GM23338 (cell line): ENCODE data around the gene DYNC1LI2. TPM values are rescaled to one million over a fixed set of nuclear protein-coding genes. Genes with fewer than 3 reads are reported as not detected.

Experiments
- ATAC-seq: fragments of 200-7000 bp; cut with Tn5 transposase; 3 replicates; pipeline ENCODE4 v1.9.1; 2020
- DNase-seq: peaks from one replicate; pipeline ENCODE4 v3.0.0-alpha.2; 2015; ENCODE audit warnings: low spot score
- H2AFZ ChIP-seq: fragments of 200-600 bp; sonication (generic); 2 replicates; pipeline ENCODE4 v1.8.0; 2016; ENCODE audit warnings: antibody characterized with exemption, mild to moderate bottlenecking, moderate library complexity
- H3F3A ChIP-seq: fragments of 200-600 bp; sonication (generic); replicated peaks from 2 replicates; pipeline ENCODE4 v1.8.0; 2017; ENCODE audit warnings: antibody characterized with exemption, mixed run types, low read depth
- H3K27ac ChIP-seq: fragments of 200-600 bp; sonication (generic); 2 replicates; pipeline ENCODE4 v1.6.1; 2016; ENCODE audit warnings: low read depth
- H3K27me3 ChIP-seq: fragments of 200-600 bp; sonication (generic); 2 replicates; pipeline ENCODE4 v1.8.0; 2016; ENCODE audit warnings: mild to moderate bottlenecking, mixed run types, moderate library complexity; ENCODE audit not compliant: insufficient read depth
- H3K36me3 ChIP-seq: fragments of 200-600 bp; sonication (generic); 2 replicates; pipeline ENCODE4 v1.8.0; 2016; ENCODE audit warnings: mild to moderate bottlenecking; ENCODE audit not compliant: insufficient read depth
- H3K4me1 ChIP-seq: fragments of 200-600 bp; sonication (generic); 2 replicates; pipeline ENCODE4 v1.8.0; 2016; ENCODE audit warnings: mild to moderate bottlenecking, moderate library complexity; ENCODE audit not compliant: insufficient read depth
- H3K4me2 ChIP-seq: fragments of 200-600 bp; sonication (generic); 2 replicates; pipeline ENCODE4 v1.7.1; 2017; ENCODE audit warnings: mixed run types
- H3K4me3 ChIP-seq: fragments of 200-600 bp; sonication (generic); 2 replicates; pipeline ENCODE4 v1.6.1; 2016; ENCODE audit warnings: mixed run types
- H3K79me2 ChIP-seq: fragments of 200-600 bp; sonication (generic); replicated peaks from 2 replicates; pipeline ENCODE4 v1.8.0; 2017; ENCODE audit warnings: mild to moderate bottlenecking; ENCODE audit not compliant: insufficient read depth
- H3K9me2 ChIP-seq: fragments of 200-600 bp; sonication (generic); 2 replicates; pipeline ENCODE4 v1.8.0; 2017; ENCODE audit not compliant: insufficient read depth
- H4K20me1 ChIP-seq: fragments of 200-600 bp; sonication (generic); replicated peaks from 2 replicates; pipeline ENCODE4 v1.8.0; 2017; ENCODE audit warnings: mild to moderate bottlenecking; ENCODE audit not compliant: insufficient read depth
- H3K27ac Mint-ChIP-seq: 2 replicates; pipeline ENCODE4 v1.8.0; 2020; ENCODE audit warnings: inconsistent platforms, mild to moderate bottlenecking, moderate library complexity, mixed read lengths
- H3K27me3 Mint-ChIP-seq: 3 replicates; pipeline ENCODE4 v1.8.0; 2022; ENCODE audit warnings: low read depth, mild to moderate bottlenecking, moderate library complexity, mixed read lengths, inconsistent platforms; ENCODE audit not compliant: insufficient read depth, poor library complexity
- H3K36me3 Mint-ChIP-seq: 3 replicates; pipeline ENCODE4 v1.8.0; 2021; ENCODE audit warnings: low read depth, mild to moderate bottlenecking, inconsistent platforms, moderate library complexity, mixed read lengths
- H3K4me1 Mint-ChIP-seq: 3 replicates; pipeline ENCODE4 v1.8.0; 2020; ENCODE audit warnings: mild to moderate bottlenecking, inconsistent platforms, mixed read lengths
- H3K4me3 Mint-ChIP-seq: 3 replicates; pipeline ENCODE4 v1.8.0; 2021; ENCODE audit warnings: moderate library complexity, mild to moderate bottlenecking, inconsistent platforms, mixed read lengths
- H3K9me3 Mint-ChIP-seq: 3 replicates; pipeline ENCODE4 v1.8.0; 2020; ENCODE audit warnings: moderate library complexity, mild to moderate bottlenecking, inconsistent platforms, mixed read lengths
- CREB1 ChIP-seq: fragments of 250-450 bp; sonication (Bioruptor Pico); IDR thresholded peaks from 2 replicates; pipeline ENCODE4 v1.5.0; 2020; ENCODE audit warnings: low read depth, mild to moderate bottlenecking, moderate library complexity
- EZH2 ChIP-seq: fragments of 200-600 bp; sonication (generic); IDR thresholded peaks from one replicate; pipeline ENCODE4 v1.8.0; 2017; ENCODE audit warnings: antibody characterized with exemption, mild to moderate bottlenecking, low read depth; ENCODE audit not compliant: unreplicated experiment
- EZH2phosphoT487 ChIP-seq: fragments of 200-600 bp; sonication (generic); IDR thresholded peaks from one replicate; pipeline ENCODE4 v1.8.1; 2018; ENCODE audit warnings: antibody characterized with exemption; ENCODE audit not compliant: unreplicated experiment
- JUNB ChIP-seq: IDR thresholded peaks from one replicate; pipeline ENCODE4 v1.6.1; 2016; ENCODE audit warnings: antibody characterized with exemption; ENCODE audit not compliant: unreplicated experiment
- NANOG ChIP-seq: IDR thresholded peaks from 2 replicates; pipeline ENCODE4 v1.6.1; 2016; ENCODE audit warnings: antibody characterized with exemption, borderline replicate concordance
- POLR2AphosphoS5 ChIP-seq: IDR thresholded peaks from 2 replicates; pipeline ENCODE4 v1.6.1; 2016; ENCODE audit warnings: antibody characterized with exemption, low read depth
- STAT1 ChIP-seq: IDR thresholded peaks from one replicate; pipeline ENCODE4 v1.6.1; 2016; ENCODE audit warnings: antibody characterized with exemption; ENCODE audit not compliant: unreplicated experiment
- ZNF114 ChIP-seq: fragments of 250-450 bp; sonication (Bioruptor Pico); IDR thresholded peaks from 2 replicates; pipeline ENCODE4 v1.5.0; 2020; ENCODE audit warnings: mild to moderate bottlenecking, moderate library complexity
- ZNF331 ChIP-seq: fragments of 250-450 bp; sonication (Bioruptor Pico); IDR thresholded peaks from 2 replicates; pipeline ENCODE4 v1.5.0; 2020; ENCODE audit warnings: low read depth, mild to moderate bottlenecking, moderate library complexity
- polyA plus RNA-seq: library from polyadenylated mRNA; unstranded; fragments of >200 nt; fragmentation: Nextera tagmentation; extraction: Ambion mirVana; gene quantifications from 2 replicates; pipeline ENCODE4 v1.2.1, GENCODE V29; 2016
- total RNA-seq: library from RNA; depleted of rRNA; stranded (reverse); fragments of >200 nt; shearing (Covaris generic); gene quantifications from 2 replicates; pipeline ENCODE4 v1.2.3, GENCODE V29; 2014
- TF ChIP-seq, protein P1 (sequence below): IDR thresholded peaks from one replicate; pipeline ENCODE4 v1.6.1; 2018; ENCODE audit warnings: antibody characterized with exemption; ENCODE audit not compliant: unreplicated experiment
- TF ChIP-seq, protein P2 (sequence below), 2 experiments: fragments of 200-600 bp in 1 of 2; sonication (generic) in 1 of 2; conservative IDR thresholded peaks; 2 replicates each; pipeline versions ENCODE4 v1.5.1 to v1.6.1; 2016 to 2017; ENCODE audit warnings: antibody characterized with exemption in 2 of 2, low read depth in 2 of 2, mild to moderate bottlenecking in 2 of 2, moderate library complexity in 1 of 2
- TF ChIP-seq, protein P3 (sequence below): IDR thresholded peaks from 2 replicates; pipeline ENCODE4 v1.6.1; 2016; ENCODE audit warnings: antibody characterized with exemption

Gene DYNC1LI2
- total and polyA plus RNA-seq, 2 experiments from 2014 or later: 73.9 to 85.9 TPM

DNA sequence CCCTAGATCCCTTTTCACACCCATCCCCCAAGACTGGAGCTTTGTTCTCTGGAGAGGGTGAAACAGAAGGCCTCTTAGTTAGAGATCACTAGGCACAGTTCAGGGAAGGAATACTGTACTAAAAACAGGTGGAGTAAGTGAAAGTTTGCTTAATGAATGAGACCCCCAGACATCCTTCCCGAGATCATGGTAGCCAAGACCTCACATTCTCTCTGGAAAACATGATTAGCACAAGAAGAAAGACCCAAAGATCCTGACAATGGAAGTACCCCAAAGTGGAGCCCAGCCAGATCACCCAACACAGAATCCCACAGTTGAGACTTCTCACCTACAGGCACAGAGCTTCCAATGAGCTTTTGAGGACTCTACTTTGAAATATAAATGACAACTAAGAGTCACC is 51.5 kb downstream of the DYNC1LI2 start:
- ATAC-seq: no peak
- H3K4me1 Mint-ChIP-seq: peaks cover 12% of the 10 kb centered on the region; the same call in 2 of the 3 replicates
- peaks cover 9% of the 10 kb centered on the region; the same call in 1 of the 2 replicates for H3F3A ChIP-seq
- no peak overlapping the region for H3K27ac ChIP-seq
- peaks cover 9% of the 10 kb centered on the region for H3K79me2 ChIP-seq
- peaks cover 12% of the 10 kb centered on the region for H3K4me1 ChIP-seq
- H3K27ac Mint-ChIP-seq: no peak overlapping the region
- H3K36me3 ChIP-seq: no peaks in the 10 kb centered on the region
- H3K27me3 ChIP-seq: peaks cover 12% of the 10 kb centered on the region; the same call in 1 of the 2 replicates
- H2AFZ ChIP-seq: peak overlapping the region; percentile 23; the same call in 1 of the 2 replicates
- no peak overlapping the region for H3K4me2 ChIP-seq
- no peaks in the 10 kb centered on the region for H3K9me3 Mint-ChIP-seq
- DNase-seq: no peak
- no peak overlapping the region for H3K4me3 ChIP-seq
- H3K27me3 Mint-ChIP-seq: peaks cover 8% of the 10 kb centered on the region
- no peaks in the 10 kb centered on the region for H3K9me2 ChIP-seq
- H3K4me3 Mint-ChIP-seq: no peak overlapping the region
- TF ChIP-seq, protein P1, sequence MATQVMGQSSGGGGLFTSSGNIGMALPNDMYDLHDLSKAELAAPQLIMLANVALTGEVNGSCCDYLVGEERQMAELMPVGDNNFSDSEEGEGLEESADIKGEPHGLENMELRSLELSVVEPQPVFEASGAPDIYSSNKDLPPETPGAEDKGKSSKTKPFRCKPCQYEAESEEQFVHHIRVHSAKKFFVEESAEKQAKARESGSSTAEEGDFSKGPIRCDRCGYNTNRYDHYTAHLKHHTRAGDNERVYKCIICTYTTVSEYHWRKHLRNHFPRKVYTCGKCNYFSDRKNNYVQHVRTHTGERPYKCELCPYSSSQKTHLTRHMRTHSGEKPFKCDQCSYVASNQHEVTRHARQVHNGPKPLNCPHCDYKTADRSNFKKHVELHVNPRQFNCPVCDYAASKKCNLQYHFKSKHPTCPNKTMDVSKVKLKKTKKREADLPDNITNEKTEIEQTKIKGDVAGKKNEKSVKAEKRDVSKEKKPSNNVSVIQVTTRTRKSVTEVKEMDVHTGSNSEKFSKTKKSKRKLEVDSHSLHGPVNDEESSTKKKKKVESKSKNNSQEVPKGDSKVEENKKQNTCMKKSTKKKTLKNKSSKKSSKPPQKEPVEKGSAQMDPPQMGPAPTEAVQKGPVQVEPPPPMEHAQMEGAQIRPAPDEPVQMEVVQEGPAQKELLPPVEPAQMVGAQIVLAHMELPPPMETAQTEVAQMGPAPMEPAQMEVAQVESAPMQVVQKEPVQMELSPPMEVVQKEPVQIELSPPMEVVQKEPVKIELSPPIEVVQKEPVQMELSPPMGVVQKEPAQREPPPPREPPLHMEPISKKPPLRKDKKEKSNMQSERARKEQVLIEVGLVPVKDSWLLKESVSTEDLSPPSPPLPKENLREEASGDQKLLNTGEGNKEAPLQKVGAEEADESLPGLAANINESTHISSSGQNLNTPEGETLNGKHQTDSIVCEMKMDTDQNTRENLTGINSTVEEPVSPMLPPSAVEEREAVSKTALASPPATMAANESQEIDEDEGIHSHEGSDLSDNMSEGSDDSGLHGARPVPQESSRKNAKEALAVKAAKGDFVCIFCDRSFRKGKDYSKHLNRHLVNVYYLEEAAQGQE: no peak
- no peak for TF ChIP-seq EZH2phosphoT487
- no peak for TF ChIP-seq EZH2
- TF ChIP-seq, protein P2, sequence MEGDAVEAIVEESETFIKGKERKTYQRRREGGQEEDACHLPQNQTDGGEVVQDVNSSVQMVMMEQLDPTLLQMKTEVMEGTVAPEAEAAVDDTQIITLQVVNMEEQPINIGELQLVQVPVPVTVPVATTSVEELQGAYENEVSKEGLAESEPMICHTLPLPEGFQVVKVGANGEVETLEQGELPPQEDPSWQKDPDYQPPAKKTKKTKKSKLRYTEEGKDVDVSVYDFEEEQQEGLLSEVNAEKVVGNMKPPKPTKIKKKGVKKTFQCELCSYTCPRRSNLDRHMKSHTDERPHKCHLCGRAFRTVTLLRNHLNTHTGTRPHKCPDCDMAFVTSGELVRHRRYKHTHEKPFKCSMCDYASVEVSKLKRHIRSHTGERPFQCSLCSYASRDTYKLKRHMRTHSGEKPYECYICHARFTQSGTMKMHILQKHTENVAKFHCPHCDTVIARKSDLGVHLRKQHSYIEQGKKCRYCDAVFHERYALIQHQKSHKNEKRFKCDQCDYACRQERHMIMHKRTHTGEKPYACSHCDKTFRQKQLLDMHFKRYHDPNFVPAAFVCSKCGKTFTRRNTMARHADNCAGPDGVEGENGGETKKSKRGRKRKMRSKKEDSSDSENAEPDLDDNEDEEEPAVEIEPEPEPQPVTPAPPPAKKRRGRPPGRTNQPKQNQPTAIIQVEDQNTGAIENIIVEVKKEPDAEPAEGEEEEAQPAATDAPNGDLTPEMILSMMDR (conservative IDR thresholded peaks at IDR 0.05; ENCODE audit: low read depth in 2 of 2): no peak
- TF ChIP-seq POLR2AphosphoS5: no peak
- H3K36me3 Mint-ChIP-seq: no peaks in the 10 kb centered on the region; the same call in 2 of the 3 replicates
- 0 out of 2 replicates have a peak, but pooled peaks cover 4% of the 10 kb centered on the region for H4K20me1 ChIP-seq

DNA sequence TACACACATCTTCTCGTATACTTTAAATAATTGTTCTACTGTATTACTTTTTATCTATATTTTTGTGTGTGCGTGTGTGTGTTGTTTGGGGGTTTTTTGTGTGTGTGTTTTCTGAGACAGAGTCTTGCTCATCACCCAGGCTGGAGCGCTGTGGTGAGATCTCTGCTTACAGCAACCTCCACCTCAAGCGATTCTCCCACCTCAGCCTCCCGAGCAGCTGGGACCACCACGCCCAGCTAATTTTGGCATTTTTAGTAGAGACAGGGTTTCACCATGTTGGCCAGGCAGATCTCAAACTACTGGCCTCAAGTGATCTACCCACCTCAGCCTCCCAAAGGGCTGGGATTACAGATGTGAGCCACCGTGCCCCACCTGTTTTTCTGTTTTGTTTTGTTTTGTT is 53.4 kb downstream of the DYNC1LI2 start:
- H3K4me1 Mint-ChIP-seq: peaks cover 28% of the 10 kb centered on the region
- H2AFZ ChIP-seq: no peak overlapping the region
- no peak for TF ChIP-seq JUNB
- TF ChIP-seq ZNF331: no peak
- TF ChIP-seq ZNF114: no peak
- TF ChIP-seq POLR2AphosphoS5: no peak
- TF ChIP-seq EZH2phosphoT487: no peak
- TF ChIP-seq, protein P3, sequence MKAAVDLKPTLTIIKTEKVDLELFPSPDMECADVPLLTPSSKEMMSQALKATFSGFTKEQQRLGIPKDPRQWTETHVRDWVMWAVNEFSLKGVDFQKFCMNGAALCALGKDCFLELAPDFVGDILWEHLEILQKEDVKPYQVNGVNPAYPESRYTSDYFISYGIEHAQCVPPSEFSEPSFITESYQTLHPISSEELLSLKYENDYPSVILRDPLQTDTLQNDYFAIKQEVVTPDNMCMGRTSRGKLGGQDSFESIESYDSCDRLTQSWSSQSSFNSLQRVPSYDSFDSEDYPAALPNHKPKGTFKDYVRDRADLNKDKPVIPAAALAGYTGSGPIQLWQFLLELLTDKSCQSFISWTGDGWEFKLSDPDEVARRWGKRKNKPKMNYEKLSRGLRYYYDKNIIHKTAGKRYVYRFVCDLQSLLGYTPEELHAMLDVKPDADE: no peak
- TF ChIP-seq STAT1: no peak
- TF ChIP-seq EZH2: no peak
- TF ChIP-seq CREB1 (CRISPR knock-in tag): no peak
- TF ChIP-seq, protein P1: no peak
- no peak for TF ChIP-seq NANOG

More for the DNA sequence above, 53.4 kb downstream of the DYNC1LI2 start:
- H3K4me3 ChIP-seq: no peak overlapping the region
- H3F3A ChIP-seq: peaks cover 9% of the 10 kb centered on the region; the same call in 1 of the 2 replicates
- H3K36me3 ChIP-seq: no peaks in the 10 kb centered on the region
- ATAC-seq (no peak), DNase-seq (no peak)
- peaks cover 13% of the 10 kb centered on the region for H3K27me3 Mint-ChIP-seq
- peaks cover 6% of the 10 kb centered on the region; the same call in 1 of the 3 replicates for H3K36me3 Mint-ChIP-seq
- H3K27ac Mint-ChIP-seq: no peak overlapping the region
- peak overlapping the region; percentile 84; the same call in 1 of the 3 replicates for H3K4me3 Mint-ChIP-seq
- H3K27ac ChIP-seq: no peak overlapping the region
- no peaks in the 10 kb centered on the region for H3K9me3 Mint-ChIP-seq
- H3K9me2 ChIP-seq: no peaks in the 10 kb centered on the region
- 0 out of 2 replicates have a peak, but pooled peaks cover 4% of the 10 kb centered on the region for H4K20me1 ChIP-seq
- peaks cover 24% of the 10 kb centered on the region for H3K79me2 ChIP-seq
- no peak overlapping the region for H3K4me2 ChIP-seq
- H3K4me1 ChIP-seq: peaks cover 25% of the 10 kb centered on the region
- peaks cover 12% of the 10 kb centered on the region; the same call in 1 of the 2 replicates for H3K27me3 ChIP-seq
